HepG2 (cell line): ENCODE results near the gene BRCA1. TPM values are rescaled to one million over a fixed set of nuclear protein-coding genes. Genes with fewer than 3 reads are reported as not detected.

Experiments used
- JUND ChIP-seq: sonication (generic); formaldehyde crosslinking; IDR thresholded peaks from 2 replicates; pipeline ENCODE4 v1.8.0; 2022; ENCODE audit warnings: mild to moderate bottlenecking, missing genetic modification reagents
- MXD1 ChIP-seq: sonication (generic); formaldehyde crosslinking; IDR thresholded peaks from 2 replicates; pipeline ENCODE4 v1.4.0; 2020; ENCODE audit warnings: mild to moderate bottlenecking, missing genetic modification reagents
- NCOA5 ChIP-seq: sonication (generic); formaldehyde crosslinking; IDR thresholded peaks from 2 replicates; pipeline ENCODE4 v1.4.0; 2020; ENCODE audit warnings: missing genetic modification reagents
- SUZ12 ChIP-seq: fragments of 150-350 bp; IDR thresholded peaks from 2 replicates; pipeline ENCODE4 v1.6.1; 2014; ENCODE audit warnings: low read depth, low read length
- ZFP1 ChIP-seq: IDR thresholded peaks from 2 replicates; pipeline ENCODE4 v1.6.1; 2016
- ZMYM4 ChIP-seq: sonication (generic); formaldehyde crosslinking; IDR thresholded peaks from 2 replicates; pipeline ENCODE4 v1.8.1; 2023; ENCODE audit warnings: mild to moderate bottlenecking, missing genetic modification reagents
- ZNF282 ChIP-seq: fragments of 450-650 bp; IDR thresholded peaks from 2 replicates; pipeline ENCODE4 v1.6.1; 2018; ENCODE audit not compliant: partially characterized antibody
- ZNF33A ChIP-seq: sonication (generic); formaldehyde crosslinking; IDR thresholded peaks from 2 replicates; pipeline ENCODE4 v1.5.1; 2020; ENCODE audit warnings: missing genetic modification reagents, mild to moderate bottlenecking, moderate library complexity, borderline replicate concordance
- ZNF451 ChIP-seq: sonication (generic); formaldehyde crosslinking; IDR thresholded peaks from 2 replicates; pipeline ENCODE4 v1.5.0; 2020; ENCODE audit warnings: mild to moderate bottlenecking, missing genetic modification reagents
- ZNF503 ChIP-seq: sonication (generic); formaldehyde crosslinking; IDR thresholded peaks from 2 replicates; pipeline ENCODE4 v1.4.0; 2020; ENCODE audit warnings: missing genetic modification reagents
- ZNF557 ChIP-seq: sonication (generic); formaldehyde crosslinking; IDR thresholded peaks from 2 replicates; pipeline ENCODE4 v1.4.0; 2020; ENCODE audit warnings: missing genetic modification reagents
- ZNF704 ChIP-seq: sonication (generic); formaldehyde crosslinking; IDR thresholded peaks from 2 replicates; pipeline ENCODE4 v1.8.1; 2023; ENCODE audit warnings: mild to moderate bottlenecking, inconsistent platforms, moderate library complexity, missing genetic modification reagents, borderline replicate concordance
- ZSCAN30 ChIP-seq: sonication (generic); formaldehyde crosslinking; IDR thresholded peaks from 2 replicates; pipeline ENCODE4 v1.5.0; 2020; ENCODE audit warnings: mild to moderate bottlenecking, missing genetic modification reagents
- polyA plus RNA-seq, 8 experiments: library from polyadenylated mRNA; depleted of rRNA in 3 of 8; stranded (reverse) in 7 of 8; unstranded in 1 of 8; fragments of >200 nt; fragmentation: Illumina TruSeq in 4 of 8; extraction: Trizol in 4 of 8; gene quantifications; 2 replicates each; pipeline versions ENCODE4 v1.2.1 to v1.2.3, GENCODE V29; 2011 to 2016; ENCODE audit warnings: low read depth in 4 of 8, missing spikeins in 1 of 8, mixed read lengths in 1 of 8; ENCODE audit not compliant: insufficient read depth in 1 of 8
- total RNA-seq, 5 experiments: library from RNA; depleted of rRNA; stranded (reverse); fragments of >200 nt; fragmentation: Illumina TruSeq; extraction: Trizol; gene quantifications; 2 replicates each; pipeline ENCODE4 v1.2.3, GENCODE V29; 2016; ENCODE audit warnings: low read depth in 1 of 5
- TF ChIP-seq, protein P1 (sequence below): sonication (generic); formaldehyde crosslinking; IDR thresholded peaks from 2 replicates; pipeline ENCODE4 v1.5.1; 2020; ENCODE audit warnings: mild to moderate bottlenecking, missing genetic modification reagents, borderline replicate concordance
- TF ChIP-seq, protein P2 (sequence below): sonication (generic); formaldehyde crosslinking; IDR thresholded peaks from 2 replicates; pipeline ENCODE4 v1.4.0; 2020; ENCODE audit warnings: missing genetic modification reagents

BRCA1 gene
- total and polyA plus RNA-seq, 2 of the 13 experiments (the other 11 are each of a cell fraction or from before 2014, with no cell fraction given) = 13.3 to 37.5 TPM

DNA sequence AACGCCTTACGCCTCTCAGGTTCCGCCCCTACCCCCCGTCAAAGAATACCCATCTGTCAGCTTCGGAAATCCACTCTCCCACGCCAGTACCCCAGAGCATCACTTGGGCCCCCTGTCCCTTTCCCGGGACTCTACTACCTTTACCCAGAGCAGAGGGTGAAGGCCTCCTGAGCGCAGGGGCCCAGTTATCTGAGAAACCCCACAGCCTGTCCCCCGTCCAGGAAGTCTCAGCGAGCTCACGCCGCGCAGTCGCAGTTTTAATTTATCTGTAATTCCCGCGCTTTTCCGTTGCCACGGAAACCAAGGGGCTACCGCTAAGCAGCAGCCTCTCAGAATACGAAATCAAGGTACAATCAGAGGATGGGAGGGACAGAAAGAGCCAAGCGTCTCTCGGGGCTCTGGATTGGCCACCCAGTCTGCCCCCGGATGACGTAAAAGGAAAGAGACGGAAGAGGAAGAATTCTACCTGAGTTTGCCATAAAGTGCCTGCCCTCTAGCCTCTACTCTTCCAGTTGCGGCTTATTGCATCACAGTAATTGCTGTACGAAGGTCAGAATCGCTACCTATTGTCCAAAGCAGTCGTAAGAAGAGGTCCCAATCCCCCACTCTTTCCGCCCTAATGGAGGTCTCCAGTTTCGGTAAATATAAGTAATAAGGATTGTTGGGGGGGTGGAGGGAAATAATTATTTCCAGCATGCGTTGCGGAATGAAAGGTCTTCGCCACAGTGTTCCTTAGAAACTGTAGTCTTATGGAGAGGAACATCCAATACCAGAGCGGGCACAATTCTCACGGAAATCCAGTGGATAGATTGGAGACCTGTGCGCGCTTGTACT lies at the start of gene BRCA1 (continued):
- TF ChIP-seq, protein P1, sequence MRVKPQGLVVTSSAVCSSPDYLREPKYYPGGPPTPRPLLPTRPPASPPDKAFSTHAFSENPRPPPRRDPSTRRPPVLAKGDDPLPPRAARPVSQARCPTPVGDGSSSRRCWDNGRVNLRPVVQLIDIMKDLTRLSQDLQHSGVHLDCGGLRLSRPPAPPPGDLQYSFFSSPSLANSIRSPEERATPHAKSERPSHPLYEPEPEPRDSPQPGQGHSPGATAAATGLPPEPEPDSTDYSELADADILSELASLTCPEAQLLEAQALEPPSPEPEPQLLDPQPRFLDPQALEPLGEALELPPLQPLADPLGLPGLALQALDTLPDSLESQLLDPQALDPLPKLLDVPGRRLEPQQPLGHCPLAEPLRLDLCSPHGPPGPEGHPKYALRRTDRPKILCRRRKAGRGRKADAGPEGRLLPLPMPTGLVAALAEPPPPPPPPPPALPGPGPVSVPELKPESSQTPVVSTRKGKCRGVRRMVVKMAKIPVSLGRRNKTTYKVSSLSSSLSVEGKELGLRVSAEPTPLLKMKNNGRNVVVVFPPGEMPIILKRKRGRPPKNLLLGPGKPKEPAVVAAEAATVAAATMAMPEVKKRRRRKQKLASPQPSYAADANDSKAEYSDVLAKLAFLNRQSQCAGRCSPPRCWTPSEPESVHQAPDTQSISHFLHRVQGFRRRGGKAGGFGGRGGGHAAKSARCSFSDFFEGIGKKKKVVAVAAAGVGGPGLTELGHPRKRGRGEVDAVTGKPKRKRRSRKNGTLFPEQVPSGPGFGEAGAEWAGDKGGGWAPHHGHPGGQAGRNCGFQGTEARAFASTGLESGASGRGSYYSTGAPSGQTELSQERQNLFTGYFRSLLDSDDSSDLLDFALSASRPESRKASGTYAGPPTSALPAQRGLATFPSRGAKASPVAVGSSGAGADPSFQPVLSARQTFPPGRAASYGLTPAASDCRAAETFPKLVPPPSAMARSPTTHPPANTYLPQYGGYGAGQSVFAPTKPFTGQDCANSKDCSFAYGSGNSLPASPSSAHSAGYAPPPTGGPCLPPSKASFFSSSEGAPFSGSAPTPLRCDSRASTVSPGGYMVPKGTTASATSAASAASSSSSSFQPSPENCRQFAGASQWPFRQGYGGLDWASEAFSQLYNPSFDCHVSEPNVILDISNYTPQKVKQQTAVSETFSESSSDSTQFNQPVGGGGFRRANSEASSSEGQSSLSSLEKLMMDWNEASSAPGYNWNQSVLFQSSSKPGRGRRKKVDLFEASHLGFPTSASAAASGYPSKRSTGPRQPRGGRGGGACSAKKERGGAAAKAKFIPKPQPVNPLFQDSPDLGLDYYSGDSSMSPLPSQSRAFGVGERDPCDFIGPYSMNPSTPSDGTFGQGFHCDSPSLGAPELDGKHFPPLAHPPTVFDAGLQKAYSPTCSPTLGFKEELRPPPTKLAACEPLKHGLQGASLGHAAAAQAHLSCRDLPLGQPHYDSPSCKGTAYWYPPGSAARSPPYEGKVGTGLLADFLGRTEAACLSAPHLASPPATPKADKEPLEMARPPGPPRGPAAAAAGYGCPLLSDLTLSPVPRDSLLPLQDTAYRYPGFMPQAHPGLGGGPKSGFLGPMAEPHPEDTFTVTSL = no peak
- TF ChIP-seq ZNF451 (CRISPR knock-in tag) = no peak
- peak; percentile 70; the same call in 1 of the 2 replicates for TF ChIP-seq MXD1 (CRISPR knock-in tag)
- TF ChIP-seq NCOA5 = no peak
- TF ChIP-seq ZNF704 = peak; percentile 68; the same call in 1 of the 2 replicates
- 0 out of 2 replicates have a peak, but pooled peaks have one; percentile 22 for TF ChIP-seq ZNF557 (CRISPR knock-in tag)
- no peak; the same call in 1 of the 2 replicates for TF ChIP-seq JUND (CRISPR knock-in tag)
- TF ChIP-seq ZFP1 (CRISPR knock-in tag) = peak; percentile 72; the same call in 1 of the 2 replicates
- TF ChIP-seq ZSCAN30 (CRISPR knock-in tag) = no peak
- peak; percentile 93 for TF ChIP-seq ZMYM4 (CRISPR knock-in tag)
- TF ChIP-seq, protein P2, sequence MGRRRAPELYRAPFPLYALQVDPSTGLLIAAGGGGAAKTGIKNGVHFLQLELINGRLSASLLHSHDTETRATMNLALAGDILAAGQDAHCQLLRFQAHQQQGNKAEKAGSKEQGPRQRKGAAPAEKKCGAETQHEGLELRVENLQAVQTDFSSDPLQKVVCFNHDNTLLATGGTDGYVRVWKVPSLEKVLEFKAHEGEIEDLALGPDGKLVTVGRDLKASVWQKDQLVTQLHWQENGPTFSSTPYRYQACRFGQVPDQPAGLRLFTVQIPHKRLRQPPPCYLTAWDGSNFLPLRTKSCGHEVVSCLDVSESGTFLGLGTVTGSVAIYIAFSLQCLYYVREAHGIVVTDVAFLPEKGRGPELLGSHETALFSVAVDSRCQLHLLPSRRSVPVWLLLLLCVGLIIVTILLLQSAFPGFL (CRISPR knock-in tag) = no peak
- TF ChIP-seq ZNF282 = no peak
- no peak for TF ChIP-seq ZNF33A (CRISPR knock-in tag)
- TF ChIP-seq SUZ12 = no peak
- TF ChIP-seq ZNF503 (CRISPR knock-in tag) = peak; percentile 65
